ENCODE measurements around the gene IFNG.

DNA sequence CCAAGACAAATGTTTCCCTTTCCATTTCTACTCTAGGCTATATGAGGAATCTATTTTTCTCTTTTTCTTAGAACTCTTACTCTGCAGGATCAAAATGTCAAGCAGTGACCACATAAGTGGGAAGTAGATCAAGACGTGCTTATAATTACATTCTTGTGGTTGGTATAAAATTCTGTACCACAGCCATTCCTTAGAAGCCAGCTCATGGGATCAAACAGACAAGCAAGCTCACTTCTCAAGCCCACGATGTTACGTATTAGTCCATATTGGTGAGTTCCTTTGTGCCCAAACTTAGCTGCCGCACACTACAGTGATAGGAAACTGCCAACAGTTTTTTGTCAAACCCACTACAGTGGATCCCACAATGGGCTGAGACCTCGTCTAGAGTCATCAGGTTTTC is 53.4 kb downstream of the IFNG start:
- TF ChIP-seq EZH2 (IDR thresholded peaks at IDR 0.05; ENCODE audit: low read depth), result no peak
- TF ChIP-seq, protein P1, sequence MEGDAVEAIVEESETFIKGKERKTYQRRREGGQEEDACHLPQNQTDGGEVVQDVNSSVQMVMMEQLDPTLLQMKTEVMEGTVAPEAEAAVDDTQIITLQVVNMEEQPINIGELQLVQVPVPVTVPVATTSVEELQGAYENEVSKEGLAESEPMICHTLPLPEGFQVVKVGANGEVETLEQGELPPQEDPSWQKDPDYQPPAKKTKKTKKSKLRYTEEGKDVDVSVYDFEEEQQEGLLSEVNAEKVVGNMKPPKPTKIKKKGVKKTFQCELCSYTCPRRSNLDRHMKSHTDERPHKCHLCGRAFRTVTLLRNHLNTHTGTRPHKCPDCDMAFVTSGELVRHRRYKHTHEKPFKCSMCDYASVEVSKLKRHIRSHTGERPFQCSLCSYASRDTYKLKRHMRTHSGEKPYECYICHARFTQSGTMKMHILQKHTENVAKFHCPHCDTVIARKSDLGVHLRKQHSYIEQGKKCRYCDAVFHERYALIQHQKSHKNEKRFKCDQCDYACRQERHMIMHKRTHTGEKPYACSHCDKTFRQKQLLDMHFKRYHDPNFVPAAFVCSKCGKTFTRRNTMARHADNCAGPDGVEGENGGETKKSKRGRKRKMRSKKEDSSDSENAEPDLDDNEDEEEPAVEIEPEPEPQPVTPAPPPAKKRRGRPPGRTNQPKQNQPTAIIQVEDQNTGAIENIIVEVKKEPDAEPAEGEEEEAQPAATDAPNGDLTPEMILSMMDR (conservative IDR thresholded peaks at IDR 0.05), result no peak
